Measurements from ENCODE around the gene RETREG1.
"Not testable (repeated sequence)": the region's sequence is repeated elsewhere in the genome, so short reads cannot be mapped to it uniquely, and the experiment has no call there.

RETREG1 gene

GRCh38 chr5:16446993-16447392, 169.8 kb downstream of the RETREG1 start:
- Histone ChIP-seq H3K4me3 (ENCODE audit: insufficient read depth in 1 of 2, low read depth in 1 of 2, low read length in 2 of 2) (no peak overlapping the region), H3K36me3 (ENCODE audit: control insufficient read depth in 1 of 2, insufficient read depth in 2 of 2, low read depth in 1 of 2, low read length in 2 of 2) (peaks cover 28 to 68% of the 10 kb centered on the region in 2 experiments), H3K4ac (ENCODE audit: low read depth in 1 of 2, low read length in 2 of 2) (no peak overlapping the region), H2BK12ac (ENCODE audit: low read length in 2 of 2) (no peak overlapping the region), H3K14ac (ENCODE audit: low read length in 2 of 2) (no peak overlapping the region), H2BK120ac (ENCODE audit: low read depth, low read length) (no peak overlapping the region), H3K79me1 (replicated peaks; ENCODE audit: low read length, poor library complexity, severe bottlenecking) (peaks cover 7% of the 10 kb centered on the region), H3K27me3 (ENCODE audit: control insufficient read depth in 1 of 2, insufficient read depth in 1 of 2, low read length in 2 of 2) (no peaks in the 10 kb centered on the region), H3K23ac (ENCODE audit: low read length in 2 of 2) (no peak overlapping the region), H2BK15ac (ENCODE audit: low read depth, poor library complexity, severe bottlenecking) (no peak overlapping the region), H4K91ac (ENCODE audit: low read length) (no peak overlapping the region), H2BK5ac (ENCODE audit: low read depth, low read length, poor library complexity, severe bottlenecking) (no peak overlapping the region), H3K18ac (ENCODE audit: low read depth in 1 of 2, low read length in 2 of 2) (no peak overlapping the region), H3K9ac (ENCODE audit: low read length) (no peak overlapping the region), H3K9me3 (ENCODE audit: control insufficient read depth, low read length) (no peaks in the 10 kb centered on the region), H3K4me2 (ENCODE audit: low read length, poor library complexity, severe bottlenecking) (no peak overlapping the region), H3K27ac (ENCODE audit: low read length, poor library complexity, severe bottlenecking) (no peak overlapping the region), H4K8ac (ENCODE audit: low read length) (no peak overlapping the region), H2AK5ac (ENCODE audit: low read length, severe bottlenecking) (no peak overlapping the region), H3K4me1 (ENCODE audit: control insufficient read depth, insufficient read depth, low read depth, low read length) (no peaks in the 10 kb centered on the region), H2AFZ (ENCODE audit: low read depth, low read length) (no peak overlapping the region)
- no peak for DNase-seq
- WGBS: 96% methylated on average over 4 of the region's 5 CpGs

GRCh38 chr5:16437977-16438376, 178.8 kb downstream of the RETREG1 start:
- Histone ChIP-seq H3K79me1 (replicated peaks; ENCODE audit: low read length, poor library complexity, severe bottlenecking) (no peaks in the 10 kb centered on the region), H3K27ac (ENCODE audit: low read length, poor library complexity, severe bottlenecking) (no peak overlapping the region), H2BK120ac (ENCODE audit: low read depth, low read length) (no peak overlapping the region), H2BK5ac (ENCODE audit: low read depth, low read length, poor library complexity, severe bottlenecking) (no peak overlapping the region), H2BK15ac (ENCODE audit: low read depth, poor library complexity, severe bottlenecking) (no peak overlapping the region), H3K4me1 (ENCODE audit: control insufficient read depth, insufficient read depth, low read depth, low read length) (no peaks in the 10 kb centered on the region), H3K18ac (ENCODE audit: low read depth in 1 of 2, low read length in 2 of 2) (no peak overlapping the region), H3K14ac (ENCODE audit: low read length in 2 of 2) (no peak overlapping the region), H3K9ac (ENCODE audit: low read length) (no peak overlapping the region), H4K8ac (ENCODE audit: low read length) (no peak overlapping the region), H2AFZ (ENCODE audit: low read depth, low read length) (no peak overlapping the region), H4K91ac (ENCODE audit: low read length) (no peak overlapping the region), H3K36me3 (ENCODE audit: control insufficient read depth in 1 of 2, insufficient read depth in 2 of 2, low read depth in 1 of 2, low read length in 2 of 2) (no peaks in the 10 kb centered on the region), H3K4ac (ENCODE audit: low read depth in 1 of 2, low read length in 2 of 2) (no peak overlapping the region), H2BK12ac (ENCODE audit: low read length in 2 of 2) (no peak overlapping the region), H3K4me2 (ENCODE audit: low read length, poor library complexity, severe bottlenecking) (no peak overlapping the region), H3K27me3 (ENCODE audit: control insufficient read depth in 1 of 2, insufficient read depth in 1 of 2, low read length in 2 of 2) (no peaks in the 10 kb centered on the region), H3K9me3 (ENCODE audit: control insufficient read depth, low read length) (no peaks in the 10 kb centered on the region), H3K23ac (ENCODE audit: low read length in 2 of 2) (no peak overlapping the region), H3K4me3 (ENCODE audit: insufficient read depth in 1 of 2, low read depth in 1 of 2, low read length in 2 of 2) (no peak overlapping the region), H2AK5ac (ENCODE audit: low read length, severe bottlenecking) (no peak overlapping the region)
- 82% methylated on average over 1 of the region's 1 CpG for WGBS
- no peak for DNase-seq

- H2BK12ac ChIP-seq (ENCODE audit: low read length in 2 of 2); H3K4me2 ChIP-seq (ENCODE audit: low read length, poor library complexity, severe bottlenecking); H3K4ac ChIP-seq (ENCODE audit: low read depth in 1 of 2, low read length in 2 of 2); H3K27ac ChIP-seq (ENCODE audit: low read length, poor library complexity, severe bottlenecking); H3K4me1 ChIP-seq (ENCODE audit: control insufficient read depth, insufficient read depth, low read depth, low read length); H2BK120ac ChIP-seq (ENCODE audit: low read depth, low read length); H2AFZ ChIP-seq (ENCODE audit: low read depth, low read length); H4K8ac ChIP-seq (ENCODE audit: low read length); H3K9me3 ChIP-seq (ENCODE audit: control insufficient read depth, low read length); H4K91ac ChIP-seq (ENCODE audit: low read length); H3K36me3 ChIP-seq (ENCODE audit: control insufficient read depth in 1 of 2, insufficient read depth in 2 of 2, low read depth in 1 of 2, low read length in 2 of 2); H3K18ac ChIP-seq (ENCODE audit: low read depth in 1 of 2, low read length in 2 of 2); H2AK5ac ChIP-seq (ENCODE audit: low read length, severe bottlenecking); H3K23ac ChIP-seq (ENCODE audit: low read length in 2 of 2); H3K79me1 ChIP-seq (replicated peaks; ENCODE audit: low read length, poor library complexity, severe bottlenecking); DNase-seq; H3K9ac ChIP-seq (ENCODE audit: low read length); H2BK5ac ChIP-seq (ENCODE audit: low read depth, low read length, poor library complexity, severe bottlenecking); H3K27me3 ChIP-seq (ENCODE audit: control insufficient read depth in 1 of 2, insufficient read depth in 1 of 2, low read length in 2 of 2); H2BK15ac ChIP-seq (ENCODE audit: low read depth, poor library complexity, severe bottlenecking); H3K4me3 ChIP-seq (ENCODE audit: insufficient read depth in 1 of 2, low read depth in 1 of 2, low read length in 2 of 2); H3K14ac ChIP-seq (ENCODE audit: low read length in 2 of 2): not testable (repeated sequence)
- WGBS: 90% methylated on average over 23 of the region's 28 CpGs
These were observed 180.6 kb downstream of the RETREG1 start for GRCh38 chr5:16436065-16436682.

DNA sequence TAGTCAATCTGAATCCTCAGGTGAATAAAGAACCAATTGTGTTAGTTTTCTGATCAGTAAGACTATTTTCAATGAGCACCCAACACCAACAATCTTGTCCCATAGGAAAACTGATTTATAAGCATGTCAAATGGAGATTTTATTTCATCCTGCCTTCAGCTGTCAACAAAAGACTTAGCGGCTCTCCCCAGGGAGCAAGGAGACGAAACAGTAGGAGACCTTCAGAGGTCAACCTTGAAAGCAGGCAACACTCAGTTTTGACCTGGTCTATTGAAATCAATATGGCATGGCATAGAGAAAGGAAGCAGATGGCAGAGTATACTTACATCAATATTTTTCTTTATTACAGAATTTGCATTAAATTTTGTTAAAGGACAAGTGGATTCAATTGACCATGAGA, 185.3 kb downstream of the RETREG1 start:
- Histone ChIP-seq H2BK12ac (ENCODE audit: low read length in 2 of 2) (no peak overlapping the region), H3K18ac (ENCODE audit: low read depth in 1 of 2, low read length in 2 of 2) (no peak overlapping the region), H2BK120ac (ENCODE audit: low read depth, low read length) (no peak overlapping the region), H2BK5ac (ENCODE audit: low read depth, low read length, poor library complexity, severe bottlenecking) (no peak overlapping the region), H3K4me2 (ENCODE audit: low read length, poor library complexity, severe bottlenecking) (no peak overlapping the region), H3K9ac (ENCODE audit: low read length) (no peak overlapping the region), H2BK15ac (ENCODE audit: low read depth, poor library complexity, severe bottlenecking) (no peak overlapping the region), H3K23ac (ENCODE audit: low read length in 2 of 2) (no peak overlapping the region), H3K4ac (ENCODE audit: low read depth in 1 of 2, low read length in 2 of 2) (no peak overlapping the region), H3K36me3 (ENCODE audit: control insufficient read depth in 1 of 2, insufficient read depth in 2 of 2, low read depth in 1 of 2, low read length in 2 of 2) (no peaks in the 10 kb centered on the region), H3K4me1 (ENCODE audit: control insufficient read depth, insufficient read depth, low read depth, low read length) (no peaks in the 10 kb centered on the region), H3K27me3 (ENCODE audit: control insufficient read depth in 1 of 2, insufficient read depth in 1 of 2, low read length in 2 of 2) (peaks cover 7 to 12% of the 10 kb centered on the region in 2 experiments), H3K14ac (ENCODE audit: low read length in 2 of 2) (no peak overlapping the region), H4K8ac (ENCODE audit: low read length) (no peak overlapping the region), H3K79me1 (replicated peaks; ENCODE audit: low read length, poor library complexity, severe bottlenecking) (no peaks in the 10 kb centered on the region), H2AFZ (ENCODE audit: low read depth, low read length) (no peak overlapping the region), H3K9me3 (ENCODE audit: control insufficient read depth, low read length) (no peaks in the 10 kb centered on the region), H2AK5ac (ENCODE audit: low read length, severe bottlenecking) (no peak overlapping the region), H3K27ac (ENCODE audit: low read length, poor library complexity, severe bottlenecking) (no peak overlapping the region), H4K91ac (ENCODE audit: low read length) (no peak overlapping the region), H3K4me3 (ENCODE audit: insufficient read depth in 1 of 2, low read depth in 1 of 2, low read length in 2 of 2) (no peak overlapping the region)
- DNase-seq: no peak
- WGBS: 75% methylated on average over 2 of the region's 2 CpGs

Measured in mesenchymal stem cell (in vitro differentiated cells and primary cell).